Measurements from ENCODE around the gene RFFL. TPM values are rescaled to one million over a fixed set of nuclear protein-coding genes. Genes with fewer than 3 reads are reported as not detected.
A peak's percentile ranks its signal among the peaks of the same experiment; 100 is the strongest.

The RFFL gene
- total RNA-seq, 3 donors from 2014 or later, result 13.8 to 27.5 (median 19.4) TPM

DNA sequence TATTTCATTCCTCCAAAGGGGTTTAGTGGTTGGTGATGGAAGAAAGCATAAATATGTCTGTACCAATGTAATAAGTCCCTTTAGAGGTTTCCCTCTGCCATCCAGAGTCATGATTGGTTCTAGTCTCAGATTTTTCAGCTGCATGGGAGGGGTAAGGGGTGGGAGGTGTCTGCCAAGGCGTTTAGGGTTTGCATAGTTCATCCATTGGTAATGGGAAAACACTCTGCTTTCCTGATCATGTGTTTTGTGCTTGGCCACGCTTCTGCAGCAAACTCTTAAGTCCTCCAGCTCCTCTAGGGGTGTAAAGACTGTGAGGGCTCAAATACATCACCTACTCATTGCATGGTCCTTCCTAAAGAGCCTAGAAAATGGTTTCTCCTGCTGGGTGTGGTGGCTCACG lies 53.4 kb downstream of the RFFL start:
- intact Hi-C loops (cut with DNase I; ENCODE audit: low total_unique reads), result no loop called here
- H3K36me3 ChIP-seq, result no peaks in the 10 kb centered on the region
- no peaks in the 10 kb centered on the region for H3K9me3 ChIP-seq
- DNase-seq (ENCODE audit: low spot score in 2 of 2), result no peak
- H3K27me3 ChIP-seq, result no peaks in the 10 kb centered on the region
- no peaks in the 10 kb centered on the region for H3K4me1 ChIP-seq
- no peak for TF ChIP-seq POLR2A (IDR thresholded peaks at IDR 0.05)
- TF ChIP-seq, protein P1, sequence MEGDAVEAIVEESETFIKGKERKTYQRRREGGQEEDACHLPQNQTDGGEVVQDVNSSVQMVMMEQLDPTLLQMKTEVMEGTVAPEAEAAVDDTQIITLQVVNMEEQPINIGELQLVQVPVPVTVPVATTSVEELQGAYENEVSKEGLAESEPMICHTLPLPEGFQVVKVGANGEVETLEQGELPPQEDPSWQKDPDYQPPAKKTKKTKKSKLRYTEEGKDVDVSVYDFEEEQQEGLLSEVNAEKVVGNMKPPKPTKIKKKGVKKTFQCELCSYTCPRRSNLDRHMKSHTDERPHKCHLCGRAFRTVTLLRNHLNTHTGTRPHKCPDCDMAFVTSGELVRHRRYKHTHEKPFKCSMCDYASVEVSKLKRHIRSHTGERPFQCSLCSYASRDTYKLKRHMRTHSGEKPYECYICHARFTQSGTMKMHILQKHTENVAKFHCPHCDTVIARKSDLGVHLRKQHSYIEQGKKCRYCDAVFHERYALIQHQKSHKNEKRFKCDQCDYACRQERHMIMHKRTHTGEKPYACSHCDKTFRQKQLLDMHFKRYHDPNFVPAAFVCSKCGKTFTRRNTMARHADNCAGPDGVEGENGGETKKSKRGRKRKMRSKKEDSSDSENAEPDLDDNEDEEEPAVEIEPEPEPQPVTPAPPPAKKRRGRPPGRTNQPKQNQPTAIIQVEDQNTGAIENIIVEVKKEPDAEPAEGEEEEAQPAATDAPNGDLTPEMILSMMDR (IDR thresholded peaks at IDR 0.05), result no peak
- TF ChIP-seq POLR2AphosphoS5 (IDR thresholded peaks at IDR 0.05), result no peak
- H3K27ac ChIP-seq, result no peak overlapping the region
- no peak overlapping the region for H3K4me3 ChIP-seq

DNA sequence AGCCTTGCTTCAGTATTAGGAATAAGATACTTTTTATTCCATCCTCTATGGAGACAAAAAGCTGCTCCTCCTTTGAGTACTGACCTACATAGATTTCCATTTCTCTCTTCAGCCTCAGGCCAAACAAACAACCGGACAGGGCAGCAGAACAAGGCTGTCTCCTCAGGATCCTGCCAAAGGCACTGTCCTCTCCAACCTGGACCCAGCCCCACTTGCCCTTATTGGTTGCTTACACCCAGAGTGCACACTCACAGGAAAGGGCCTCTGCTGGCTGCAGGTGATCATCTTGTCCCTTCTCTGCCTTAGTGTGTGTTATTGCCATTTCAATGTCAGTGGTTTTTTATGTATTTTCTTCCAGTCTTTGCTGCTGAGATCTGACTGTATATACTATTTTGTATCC lies 56.5 kb downstream of the RFFL start:
- no peak overlapping the region for H3K4me3 ChIP-seq
- H3K27me3 ChIP-seq, result no peaks in the 10 kb centered on the region
- TF ChIP-seq, protein P1 (IDR thresholded peaks at IDR 0.05), result no peak
- TF ChIP-seq POLR2AphosphoS5 (IDR thresholded peaks at IDR 0.05), result no peak
- no peak for TF ChIP-seq POLR2A (IDR thresholded peaks at IDR 0.05)
- H3K9me3 ChIP-seq, result no peaks in the 10 kb centered on the region
- H3K36me3 ChIP-seq, result no peaks in the 10 kb centered on the region
- H3K4me1 ChIP-seq, result no peaks in the 10 kb centered on the region
- DNase-seq (ENCODE audit: low spot score in 2 of 2), result no peak
- H3K27ac ChIP-seq, result peak overlapping the region in 1 of 2 donors; percentile 13
- intact Hi-C loops (cut with DNase I; ENCODE audit: low total_unique reads), result no loop called here

DNA sequence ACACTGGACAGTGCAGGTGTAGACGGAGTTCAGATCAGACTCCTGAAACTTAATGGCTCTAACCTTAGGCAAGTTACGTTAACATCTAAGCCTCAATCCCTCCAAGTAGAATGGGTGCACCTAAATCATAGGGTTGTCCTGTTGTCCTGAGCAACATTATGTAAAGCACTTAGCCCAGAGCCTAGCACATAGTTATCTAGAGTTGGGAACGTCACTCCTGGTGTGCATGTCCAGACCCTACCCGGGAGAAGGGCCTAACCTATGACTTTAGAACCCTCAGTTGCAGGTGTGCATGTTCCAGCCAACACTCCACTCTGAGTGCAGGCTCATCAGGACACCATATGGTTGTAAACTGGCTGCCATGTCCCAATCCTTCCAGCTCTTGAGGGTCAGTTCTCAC lies 57.2 kb downstream of the RFFL start:
- DNase-seq (ENCODE audit: low spot score in 2 of 2), result no peak
- H3K36me3 ChIP-seq, result no peaks in the 10 kb centered on the region

DNA sequence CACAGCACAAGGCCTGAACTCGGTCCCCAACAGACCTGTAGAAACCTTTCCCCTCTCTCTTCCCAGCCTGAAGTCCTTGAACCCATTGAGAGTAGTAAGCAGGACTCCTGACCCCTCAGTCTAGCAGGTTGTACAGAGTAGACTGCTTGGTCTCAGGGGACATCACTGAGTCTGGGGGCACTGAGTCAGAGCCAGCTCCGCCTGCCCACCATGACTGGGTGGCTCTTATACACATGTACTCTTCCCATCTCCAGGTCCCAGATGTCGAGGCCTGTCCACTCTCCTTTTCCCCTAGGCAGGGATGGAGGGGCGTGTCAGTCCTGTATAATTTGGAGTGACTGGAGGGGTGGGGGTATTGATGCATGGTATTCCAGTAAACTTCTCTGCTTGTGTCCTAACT lies 59.7 kb downstream of the RFFL start:
- DNase-seq (ENCODE audit: low spot score in 2 of 2), result no peak
- intact Hi-C loops (cut with DNase I; ENCODE audit: low total_unique reads), result no loop called here
- H3K36me3 ChIP-seq, result no peaks in the 10 kb centered on the region
- no peaks in the 10 kb centered on the region for H3K27me3 ChIP-seq
- H3K4me1 ChIP-seq, result no peaks in the 10 kb centered on the region
- H3K9me3 ChIP-seq, result no peaks in the 10 kb centered on the region
- H3K27ac ChIP-seq, result peak overlapping the region in 1 of 2 donors; percentile 3
- TF ChIP-seq, protein P1 (IDR thresholded peaks at IDR 0.05), result no peak
- no peak for TF ChIP-seq POLR2A (IDR thresholded peaks at IDR 0.05)
- no peak for TF ChIP-seq POLR2AphosphoS5 (IDR thresholded peaks at IDR 0.05)
- H3K4me3 ChIP-seq, result no peak overlapping the region

More for the DNA sequence above, 57.2 kb downstream of the RFFL start:
- H3K4me1 ChIP-seq, result no peaks in the 10 kb centered on the region
- peak overlapping the region in 1 of 2 donors; percentile 13 for H3K27ac ChIP-seq
- H3K4me3 ChIP-seq, result no peak overlapping the region
- no peaks in the 10 kb centered on the region for H3K9me3 ChIP-seq
- intact Hi-C loops (cut with DNase I; ENCODE audit: low total_unique reads), result no loop called here
- H3K27me3 ChIP-seq, result no peaks in the 10 kb centered on the region
- TF ChIP-seq, protein P1 (IDR thresholded peaks at IDR 0.05), result no peak
- TF ChIP-seq POLR2AphosphoS5 (IDR thresholded peaks at IDR 0.05), result no peak
- TF ChIP-seq POLR2A (IDR thresholded peaks at IDR 0.05), result no peak

DNA sequence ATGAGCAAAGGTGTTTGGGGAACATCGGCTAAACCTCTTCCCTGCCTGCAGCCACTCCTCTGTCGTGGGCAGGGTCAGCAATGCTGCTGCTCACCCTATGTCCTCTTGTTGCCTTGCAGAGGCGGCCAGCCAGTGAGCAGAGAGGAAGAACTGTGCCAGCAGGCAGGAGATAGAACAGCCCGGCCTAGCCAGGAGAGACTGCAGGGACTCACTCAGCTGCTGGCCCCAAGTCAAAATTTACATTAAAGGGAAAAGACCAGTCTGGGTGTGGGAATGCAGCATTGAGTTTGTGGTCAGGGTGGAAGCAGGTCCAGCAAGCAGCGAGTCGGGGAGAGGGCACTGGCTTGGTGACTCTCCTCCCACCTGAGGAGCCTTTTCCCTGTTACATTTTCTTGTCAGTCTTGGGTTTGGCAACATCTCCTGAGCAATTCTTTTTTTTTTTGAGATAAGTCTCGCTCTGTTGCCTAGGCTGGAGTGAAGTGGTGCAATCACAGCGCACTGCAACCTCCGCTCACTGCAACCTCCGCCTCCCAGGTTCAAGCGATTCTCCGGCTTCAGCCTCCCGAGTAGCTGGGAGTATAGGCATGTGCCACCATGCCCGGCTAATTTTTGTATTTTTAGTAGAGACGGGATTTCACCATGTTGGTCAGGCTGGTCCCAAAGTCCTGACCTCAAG lies 60.5 kb downstream of the RFFL start:
- no peaks in the 10 kb centered on the region for H3K9me3 ChIP-seq
- TF ChIP-seq POLR2AphosphoS5 (IDR thresholded peaks at IDR 0.05) (no peak), POLR2A (IDR thresholded peaks at IDR 0.05) (no peak)
- TF ChIP-seq, protein P1 (IDR thresholded peaks at IDR 0.05), result no peak
- no peak for DNase-seq (ENCODE audit: low spot score in 2 of 2)
- H3K4me1 ChIP-seq, result no peaks in the 10 kb centered on the region
- H3K27me3 ChIP-seq, result no peaks in the 10 kb centered on the region
- H3K27ac ChIP-seq, result peak overlapping the region; percentile 3 to 48
- intact Hi-C loops (cut with DNase I; ENCODE audit: low total_unique reads), result no loop called here
- no peaks in the 10 kb centered on the region for H3K36me3 ChIP-seq
- no peak overlapping the region for H3K4me3 ChIP-seq
